Hepatocyte (in vitro differentiated cells): ENCODE results near the gene PIN1. TPM values are rescaled to one million over a fixed set of nuclear protein-coding genes. Genes with fewer than 3 reads are reported as not detected.

Source experiments
- DNase-seq: peaks from one replicate; pipeline ENCODE4 v3.0.0-alpha.2; 2016; ENCODE audit warnings: low spot score
- H2AFZ ChIP-seq: fragments of 200-600 bp; sonication (generic); 2 replicates; pipeline ENCODE4 v1.6.0; 2016; ENCODE audit warnings: antibody characterized with exemption, mild to moderate bottlenecking
- H3K27ac ChIP-seq: fragments of 200-600 bp; sonication (generic); 2 replicates; pipeline ENCODE4 v1.5.1; 2016; ENCODE audit warnings: mild to moderate bottlenecking
- H3K27me3 ChIP-seq: fragments of 200-600 bp; sonication (generic); 2 replicates; pipeline ENCODE4 v1.6.1; 2016
- H3K36me3 ChIP-seq: fragments of 200-600 bp; sonication (generic); replicated peaks from 2 replicates; pipeline ENCODE4 v1.5.1; 2016; ENCODE audit warnings: low read depth; ENCODE audit not compliant: insufficient read depth
- H3K4me1 ChIP-seq: fragments of 200-600 bp; sonication (generic); 2 replicates; pipeline ENCODE4 v1.5.1; 2016; ENCODE audit warnings: mild to moderate bottlenecking, moderate library complexity; ENCODE audit not compliant: insufficient read depth
- H3K4me2 ChIP-seq: fragments of 200-600 bp; sonication (generic); 2 replicates; pipeline ENCODE4 v1.6.0; 2016
- H3K4me3 ChIP-seq: fragments of 200-600 bp; sonication (generic); 2 replicates; pipeline ENCODE4 v1.5.1; 2016; ENCODE audit warnings: mild to moderate bottlenecking
- H3K79me2 ChIP-seq: fragments of 200-600 bp; sonication (generic); 2 replicates; pipeline ENCODE4 v1.6.0; 2017; ENCODE audit warnings: mild to moderate bottlenecking
- H3K9me2 ChIP-seq: fragments of 200-600 bp; sonication (generic); replicated peaks from 2 replicates; pipeline ENCODE4 v1.6.0; 2017; ENCODE audit warnings: mild to moderate bottlenecking; ENCODE audit not compliant: insufficient read depth
- H3K9me3 ChIP-seq: fragments of 200-600 bp; sonication (generic); 2 replicates; pipeline ENCODE4 v1.5.1; 2016; ENCODE audit warnings: low read depth, mild to moderate bottlenecking
- H4K20me1 ChIP-seq: fragments of 200-600 bp; sonication (generic); 2 replicates; pipeline ENCODE4 v1.6.0; 2016; ENCODE audit warnings: mild to moderate bottlenecking; ENCODE audit not compliant: insufficient read depth, poor library complexity, severe bottlenecking
- EZH2 ChIP-seq: fragments of 200-600 bp; sonication (generic); IDR thresholded peaks from 2 replicates; pipeline ENCODE4 v1.6.1; 2016; ENCODE audit warnings: antibody characterized with exemption, mild to moderate bottlenecking, borderline replicate concordance
- EZH2phosphoT487 ChIP-seq: fragments of 200-600 bp; sonication (generic); IDR thresholded peaks from one replicate; pipeline ENCODE4 v1.6.1; 2018; ENCODE audit warnings: antibody characterized with exemption, mild to moderate bottlenecking, low read depth, moderate library complexity; ENCODE audit not compliant: unreplicated experiment, severe bottlenecking
- WGBS: methylation state at CpG from one replicate; pipeline ENCODE4 v1.1.6; 2016; ENCODE audit warnings: low lambda C conversion rate; ENCODE audit errors: missing lambda C conversion rate; 5-methylcytosine and 5-hydroxymethylcytosine counted together
- polyA plus RNA-seq: library from polyadenylated mRNA; unstranded; fragments of >200 nt; fragmentation: Nextera tagmentation; extraction: Ambion mirVana; gene quantifications from 2 replicates; pipeline ENCODE4 v1.2.1, GENCODE V29; 2016
- total RNA-seq: library from RNA; depleted of rRNA; stranded (reverse); fragments of >200 nt; gene quantifications from 2 replicates; pipeline ENCODE4 v1.2.3, GENCODE V29; 2014
- TF ChIP-seq, protein P1 (sequence below): fragments of 200-600 bp; sonication (generic); IDR thresholded peaks from 2 replicates; pipeline ENCODE4 v1.5.1; 2016; ENCODE audit warnings: antibody characterized with exemption, mild to moderate bottlenecking; ENCODE audit not compliant: poor library complexity

PIN1 gene
- total and polyA plus RNA-seq, 2 experiments from 2014 or later: 62.1 to 123 TPM

DNA sequence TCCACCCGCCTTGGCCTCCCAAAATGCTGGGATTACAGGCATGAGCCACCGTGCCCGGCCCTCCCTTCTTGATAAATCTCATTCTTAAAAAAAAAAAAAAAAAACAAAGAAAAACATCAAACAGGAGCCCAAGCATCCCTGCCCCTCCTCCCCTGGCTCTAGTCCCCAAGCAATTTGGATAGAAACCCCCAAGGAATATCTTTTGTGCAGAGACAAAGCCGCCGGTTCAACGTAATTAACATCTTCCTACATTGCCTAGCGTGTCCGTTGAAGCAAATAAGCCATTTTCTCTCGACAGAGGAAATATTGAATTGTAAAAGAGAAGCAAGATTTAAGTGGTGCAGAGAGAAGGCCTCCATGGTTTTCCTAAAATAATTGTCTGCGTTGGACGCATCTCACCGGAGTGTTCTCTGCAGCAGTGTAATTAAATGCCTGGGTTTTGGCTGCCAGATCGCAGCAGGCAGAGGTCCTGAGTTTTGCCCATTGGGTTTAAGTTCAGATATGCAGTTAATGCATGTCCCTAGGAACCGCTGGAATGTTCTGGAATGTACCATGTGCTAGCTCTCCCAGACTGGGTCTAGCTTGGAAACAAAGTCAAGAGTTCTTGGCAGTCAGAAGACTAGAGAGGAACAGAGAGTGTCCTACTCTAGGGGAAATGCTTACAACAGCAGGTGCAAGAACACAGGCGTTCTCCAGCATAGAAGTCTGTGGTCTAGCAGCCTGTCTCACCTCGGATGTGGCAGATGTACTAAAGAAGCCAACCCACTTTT lies 30.8 kb downstream of the PIN1 start:
- H3K27ac ChIP-seq: no peak overlapping the region
- no peaks in the 10 kb centered on the region for H3K36me3 ChIP-seq
- no peaks in the 10 kb centered on the region for H3K79me2 ChIP-seq
- no peaks in the 10 kb centered on the region for H3K9me3 ChIP-seq
- no peak overlapping the region for H2AFZ ChIP-seq
- H3K9me2 ChIP-seq: no peaks in the 10 kb centered on the region
- TF ChIP-seq EZH2 (no peak), EZH2phosphoT487 (no peak)
- TF ChIP-seq, protein P1, sequence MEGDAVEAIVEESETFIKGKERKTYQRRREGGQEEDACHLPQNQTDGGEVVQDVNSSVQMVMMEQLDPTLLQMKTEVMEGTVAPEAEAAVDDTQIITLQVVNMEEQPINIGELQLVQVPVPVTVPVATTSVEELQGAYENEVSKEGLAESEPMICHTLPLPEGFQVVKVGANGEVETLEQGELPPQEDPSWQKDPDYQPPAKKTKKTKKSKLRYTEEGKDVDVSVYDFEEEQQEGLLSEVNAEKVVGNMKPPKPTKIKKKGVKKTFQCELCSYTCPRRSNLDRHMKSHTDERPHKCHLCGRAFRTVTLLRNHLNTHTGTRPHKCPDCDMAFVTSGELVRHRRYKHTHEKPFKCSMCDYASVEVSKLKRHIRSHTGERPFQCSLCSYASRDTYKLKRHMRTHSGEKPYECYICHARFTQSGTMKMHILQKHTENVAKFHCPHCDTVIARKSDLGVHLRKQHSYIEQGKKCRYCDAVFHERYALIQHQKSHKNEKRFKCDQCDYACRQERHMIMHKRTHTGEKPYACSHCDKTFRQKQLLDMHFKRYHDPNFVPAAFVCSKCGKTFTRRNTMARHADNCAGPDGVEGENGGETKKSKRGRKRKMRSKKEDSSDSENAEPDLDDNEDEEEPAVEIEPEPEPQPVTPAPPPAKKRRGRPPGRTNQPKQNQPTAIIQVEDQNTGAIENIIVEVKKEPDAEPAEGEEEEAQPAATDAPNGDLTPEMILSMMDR: no peak
- no peak overlapping the region for H3K4me3 ChIP-seq
- no peaks in the 10 kb centered on the region for H3K4me1 ChIP-seq
- no peaks in the 10 kb centered on the region for H4K20me1 ChIP-seq
- 92% methylated on average over 15 of the region's 16 CpGs for whole genome bisulfite sequencing
- no peak for DNase-seq
- H3K27me3 ChIP-seq: no peaks in the 10 kb centered on the region
- H3K4me2 ChIP-seq: no peak overlapping the region

DNA sequence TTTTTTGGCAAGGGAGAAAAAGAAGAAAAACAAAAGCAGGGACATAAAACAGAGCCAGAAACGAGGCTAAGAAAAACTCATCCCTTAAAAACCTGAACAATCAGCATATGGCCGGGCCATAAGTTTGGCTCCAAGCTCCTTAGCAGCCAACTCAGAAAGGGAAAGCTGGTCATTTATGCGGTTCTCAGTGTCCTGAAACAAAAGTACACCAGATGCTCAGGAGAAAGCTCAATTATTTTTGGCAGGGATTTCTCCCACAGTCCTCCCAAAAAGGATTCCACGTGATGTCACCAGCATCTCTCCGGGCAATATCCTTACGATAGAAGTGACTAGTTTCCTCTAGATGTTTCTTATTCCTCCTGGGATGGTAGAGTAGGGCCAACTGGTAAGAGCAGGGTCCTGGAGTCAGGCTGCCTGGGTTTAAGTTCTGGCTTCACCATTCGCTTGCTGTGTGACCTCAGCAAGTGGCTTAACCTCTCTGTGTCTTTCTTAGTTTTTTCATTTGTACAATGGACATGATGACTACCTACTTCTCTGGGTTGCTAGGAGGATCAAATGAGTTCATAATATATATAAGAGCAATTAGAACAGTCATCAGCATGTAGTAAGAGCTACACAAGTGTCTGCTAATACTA lies 34.0 kb downstream of the PIN1 start:
- Histone ChIP-seq H3K4me3 (no peak overlapping the region), H4K20me1 (no peaks in the 10 kb centered on the region), H2AFZ (no peak overlapping the region), H3K9me3 (no peaks in the 10 kb centered on the region), H3K27ac (no peak overlapping the region), H3K4me2 (no peak overlapping the region), H3K27me3 (no peaks in the 10 kb centered on the region), H3K4me1 (no peaks in the 10 kb centered on the region), H3K79me2 (no peaks in the 10 kb centered on the region), H3K36me3 (no peaks in the 10 kb centered on the region), H3K9me2 (no peaks in the 10 kb centered on the region)
- 94% methylated on average over 7 of the region's 7 CpGs for WGBS
- TF ChIP-seq, protein P1: no peak
- TF ChIP-seq EZH2 (no peak), EZH2phosphoT487 (no peak)
- no peak for DNase-seq

DNA sequence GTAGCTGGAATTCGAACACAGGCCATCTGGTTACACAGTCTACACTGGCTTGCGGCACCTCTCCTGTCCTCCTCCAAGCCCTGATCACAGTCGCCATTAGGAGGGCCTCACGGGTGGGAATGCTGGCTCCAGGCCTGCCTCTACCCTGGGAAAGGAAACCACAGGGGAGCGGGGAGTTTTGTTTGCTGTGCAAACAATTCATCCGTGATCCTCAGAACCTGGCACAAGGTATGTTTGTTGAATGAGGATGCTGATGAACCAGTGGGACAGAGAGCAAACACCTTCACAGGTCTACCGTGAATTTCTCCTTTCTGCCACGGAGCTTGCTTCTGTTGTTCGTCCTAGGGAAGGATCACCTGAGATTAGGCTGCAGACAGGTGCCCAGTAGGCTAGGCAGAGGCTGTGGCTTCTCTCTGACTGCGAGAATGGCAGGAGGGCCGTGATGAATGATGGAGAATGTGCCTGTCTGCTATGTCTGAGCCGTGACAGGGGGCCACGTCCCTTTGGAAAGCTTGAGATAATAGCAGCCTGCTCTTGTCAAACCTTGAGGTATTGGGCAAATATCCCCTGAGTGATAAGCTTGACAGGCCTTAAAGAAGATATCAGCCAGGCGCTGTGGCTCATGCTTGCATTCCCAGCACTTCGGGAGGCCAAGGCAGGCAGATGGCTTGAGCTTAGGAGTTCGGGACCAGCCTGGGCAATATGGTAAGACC lies 36.7 kb downstream of the PIN1 start:
- no peaks in the 10 kb centered on the region for H3K9me2 ChIP-seq
- H3K9me3 ChIP-seq: no peaks in the 10 kb centered on the region
- no peak overlapping the region for H3K4me2 ChIP-seq
- no peak overlapping the region for H3K4me3 ChIP-seq
- no peak overlapping the region for H2AFZ ChIP-seq
- TF ChIP-seq EZH2phosphoT487: no peak
- TF ChIP-seq, protein P1: no peak
- no peak for TF ChIP-seq EZH2
- no peaks in the 10 kb centered on the region for H3K4me1 ChIP-seq
- no peaks in the 10 kb centered on the region for H3K27me3 ChIP-seq
- no peak for DNase-seq
- no peak overlapping the region for H3K27ac ChIP-seq
- no peaks in the 10 kb centered on the region for H3K79me2 ChIP-seq
- 45% methylated on average over 16 of the region's 16 CpGs for WGBS
- H3K36me3 ChIP-seq: no peaks in the 10 kb centered on the region
- no peaks in the 10 kb centered on the region for H4K20me1 ChIP-seq
